ENCODE data around the gene MED8.
A peak's percentile ranks its signal among the peaks of the same experiment; 100 is the strongest.

The MED8 gene

GRCh38 chr1:43427941-43428340, 38.3 kb upstream of the MED8 start:
- TF ChIP-seq, protein P1, sequence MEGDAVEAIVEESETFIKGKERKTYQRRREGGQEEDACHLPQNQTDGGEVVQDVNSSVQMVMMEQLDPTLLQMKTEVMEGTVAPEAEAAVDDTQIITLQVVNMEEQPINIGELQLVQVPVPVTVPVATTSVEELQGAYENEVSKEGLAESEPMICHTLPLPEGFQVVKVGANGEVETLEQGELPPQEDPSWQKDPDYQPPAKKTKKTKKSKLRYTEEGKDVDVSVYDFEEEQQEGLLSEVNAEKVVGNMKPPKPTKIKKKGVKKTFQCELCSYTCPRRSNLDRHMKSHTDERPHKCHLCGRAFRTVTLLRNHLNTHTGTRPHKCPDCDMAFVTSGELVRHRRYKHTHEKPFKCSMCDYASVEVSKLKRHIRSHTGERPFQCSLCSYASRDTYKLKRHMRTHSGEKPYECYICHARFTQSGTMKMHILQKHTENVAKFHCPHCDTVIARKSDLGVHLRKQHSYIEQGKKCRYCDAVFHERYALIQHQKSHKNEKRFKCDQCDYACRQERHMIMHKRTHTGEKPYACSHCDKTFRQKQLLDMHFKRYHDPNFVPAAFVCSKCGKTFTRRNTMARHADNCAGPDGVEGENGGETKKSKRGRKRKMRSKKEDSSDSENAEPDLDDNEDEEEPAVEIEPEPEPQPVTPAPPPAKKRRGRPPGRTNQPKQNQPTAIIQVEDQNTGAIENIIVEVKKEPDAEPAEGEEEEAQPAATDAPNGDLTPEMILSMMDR (IDR thresholded peaks at IDR 0.05; ENCODE audit: low read depth, low read length, missing control alignments): no peak
- DNase-seq (ENCODE audit: low read depth): no peak
- no peak overlapping the region for H3K4me3 ChIP-seq (ENCODE audit: low read depth, low read length)

- TF ChIP-seq, protein P1 (IDR thresholded peaks at IDR 0.05; ENCODE audit: low read depth, low read length, missing control alignments): no peak
- no peak for DNase-seq (ENCODE audit: low read depth)
- H3K4me3 ChIP-seq (ENCODE audit: low read depth, low read length): no peak overlapping the region
Observed at GRCh38 chr1:43427524-43427923, 37.9 kb upstream of the MED8 start.

DNA sequence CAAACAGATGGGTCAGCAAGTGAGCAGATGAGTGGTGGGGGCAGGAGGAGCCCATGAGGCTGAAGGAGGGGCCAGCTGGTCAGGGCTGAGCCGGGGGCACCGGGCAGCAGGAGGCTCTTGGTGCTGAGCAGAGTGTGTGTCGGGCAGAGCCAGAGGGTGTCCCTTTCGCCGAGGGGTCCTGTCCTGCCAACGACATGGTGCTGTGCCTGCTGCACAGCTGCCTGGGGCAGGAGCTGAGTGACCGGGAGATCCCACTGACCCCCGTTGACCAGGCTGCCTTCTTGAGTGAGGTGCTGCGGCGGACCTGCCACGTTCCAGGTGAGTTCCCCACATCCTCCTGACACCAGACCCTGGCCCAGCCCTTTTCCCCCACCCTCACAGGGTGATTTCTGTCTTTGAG, 36.6 kb upstream of the MED8 start:
- no peak overlapping the region for H3K4me3 ChIP-seq (ENCODE audit: low read depth, low read length)
- no peak for DNase-seq (ENCODE audit: low read depth)
- TF ChIP-seq, protein P1 (IDR thresholded peaks at IDR 0.05; ENCODE audit: low read depth, low read length, missing control alignments): no peak

DNA sequence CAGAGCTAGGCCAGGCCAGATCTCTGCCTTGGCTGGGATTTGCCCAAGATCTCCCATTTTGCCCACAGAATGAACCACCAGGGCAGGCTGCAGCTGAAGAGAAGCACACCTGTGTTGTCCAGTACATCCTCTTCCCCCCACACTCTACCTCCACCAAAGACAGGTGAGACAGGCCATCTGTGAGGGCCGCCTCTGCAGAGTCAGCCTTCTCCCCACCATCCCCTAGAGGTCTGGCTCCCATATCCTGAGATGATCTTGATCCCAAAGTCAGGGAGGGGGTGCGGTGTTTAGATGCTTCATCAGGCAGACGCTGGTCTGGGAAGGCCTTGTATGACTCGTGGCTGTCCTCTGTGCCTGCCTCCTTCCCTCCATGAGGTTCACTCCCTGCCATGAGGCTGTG, 35.4 kb upstream of the MED8 start:
- DNase-seq (ENCODE audit: low read depth): no peak
- TF ChIP-seq, protein P1 (IDR thresholded peaks at IDR 0.05; ENCODE audit: low read depth, low read length, missing control alignments): no peak
- no peak overlapping the region for H3K4me3 ChIP-seq (ENCODE audit: low read depth, low read length)

DNA sequence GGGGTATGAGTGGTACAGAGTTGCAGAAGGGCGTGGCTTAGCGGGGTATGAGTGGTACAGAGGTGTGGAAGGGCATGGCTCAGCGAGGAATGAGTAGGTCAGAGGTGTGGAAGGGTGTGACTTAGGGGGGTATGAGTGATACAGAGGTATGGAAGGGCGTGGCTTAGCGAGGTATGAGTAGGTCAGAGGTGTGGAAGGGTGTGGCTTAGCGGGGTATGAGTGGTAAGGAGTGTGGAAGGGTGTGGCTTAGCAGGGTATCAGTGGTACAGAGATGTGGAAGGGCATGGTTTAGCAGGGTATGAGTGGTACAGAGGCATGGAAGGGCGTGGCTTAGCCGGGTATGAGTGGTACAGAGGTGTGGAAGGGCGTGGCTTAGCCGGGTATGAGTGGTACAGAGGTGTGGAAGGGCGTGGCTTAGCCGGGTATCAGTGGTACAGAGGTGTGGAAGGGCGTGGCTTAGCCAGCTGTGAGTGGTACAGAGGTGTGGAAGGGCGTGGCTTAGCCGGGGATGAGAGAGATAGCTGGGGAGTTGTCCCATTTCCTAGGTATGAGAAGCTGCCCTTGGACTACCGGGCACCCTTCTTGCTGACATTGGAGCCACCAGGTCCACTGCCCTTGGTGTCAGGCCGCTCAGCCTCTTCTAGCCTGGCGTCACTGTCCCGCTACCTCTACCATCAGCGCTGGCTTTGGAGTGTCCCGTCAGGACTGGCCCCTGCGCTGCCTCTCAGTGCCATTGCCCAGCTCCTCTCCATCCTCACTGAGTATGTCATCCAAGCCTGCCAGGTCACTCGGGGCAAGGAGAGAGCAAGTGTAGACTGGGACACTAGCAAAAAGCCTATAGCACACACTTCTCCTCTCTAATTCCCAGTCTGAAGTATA, 34.3 kb upstream of the MED8 start:
- TF ChIP-seq, protein P1 (IDR thresholded peaks at IDR 0.05; ENCODE audit: low read depth, low read length, missing control alignments): no peak
- no peak overlapping the region for H3K4me3 ChIP-seq (ENCODE audit: low read depth, low read length)

GRCh38 chr1:43422995-43423671, 33.5 kb upstream of the MED8 start:
- TF ChIP-seq, protein P1 (IDR thresholded peaks at IDR 0.05; ENCODE audit: low read depth, low read length, missing control alignments): no peak
- no peak overlapping the region for H3K4me3 ChIP-seq (ENCODE audit: low read depth, low read length)
- no peak for DNase-seq (ENCODE audit: low read depth)

More for the DNA sequence above, 34.3 kb upstream of the MED8 start:
- peak; percentile 16 for DNase-seq (ENCODE audit: low read depth)
